Stimulated activated naive B cell treated with anti-CD40 and anti-IgM and Interleukin-4, amounts not matched to agents 10 μg/mL and 1 μg/mL and 100 μg/mL, for 72 hours (primary cell): ENCODE data around the gene LITAFD.

ENCODE experiments used
- ATAC-seq, 2 donors: fragments of 150-1000 bp; cut with Tn5 transposase; replicated peaks; 2 replicates each; pipeline ENCODE4 v1.10.0; 2021; ENCODE audit warnings: moderate library complexity in 1 of 2
- DNase-seq: peaks from one replicate; pipeline ENCODE4 v3.0.0; 2021
- H3K27ac Mint-ChIP-seq: one replicate; pipeline ENCODE4 v1.8.0; 2022; ENCODE audit warnings: mild to moderate bottlenecking, mixed read lengths
- H3K27me3 Mint-ChIP-seq, 2 donors: one replicate each; pipeline ENCODE4 v1.8.0; 2022; ENCODE audit warnings: mixed read lengths in 2 of 2
- H3K36me3 Mint-ChIP-seq, 2 donors: one replicate each; pipeline ENCODE4 v1.8.0; 2022; ENCODE audit warnings: mixed read lengths in 2 of 2, mild to moderate bottlenecking in 1 of 2
- H3K4me1 Mint-ChIP-seq, 2 donors: one replicate each; pipeline ENCODE4 v1.8.0; 2022; ENCODE audit warnings: mixed read lengths in 2 of 2, mild to moderate bottlenecking in 1 of 2
- H3K4me3 Mint-ChIP-seq, 2 donors: one replicate each; pipeline ENCODE4 v1.8.0; 2022; ENCODE audit warnings: mild to moderate bottlenecking in 2 of 2, mixed read lengths in 2 of 2, moderate library complexity in 1 of 2
- H3K9me3 Mint-ChIP-seq, 2 donors: one replicate each; pipeline ENCODE4 v1.8.0; 2022; ENCODE audit warnings: mixed read lengths in 2 of 2, mild to moderate bottlenecking in 1 of 2

Gene LITAFD

DNA sequence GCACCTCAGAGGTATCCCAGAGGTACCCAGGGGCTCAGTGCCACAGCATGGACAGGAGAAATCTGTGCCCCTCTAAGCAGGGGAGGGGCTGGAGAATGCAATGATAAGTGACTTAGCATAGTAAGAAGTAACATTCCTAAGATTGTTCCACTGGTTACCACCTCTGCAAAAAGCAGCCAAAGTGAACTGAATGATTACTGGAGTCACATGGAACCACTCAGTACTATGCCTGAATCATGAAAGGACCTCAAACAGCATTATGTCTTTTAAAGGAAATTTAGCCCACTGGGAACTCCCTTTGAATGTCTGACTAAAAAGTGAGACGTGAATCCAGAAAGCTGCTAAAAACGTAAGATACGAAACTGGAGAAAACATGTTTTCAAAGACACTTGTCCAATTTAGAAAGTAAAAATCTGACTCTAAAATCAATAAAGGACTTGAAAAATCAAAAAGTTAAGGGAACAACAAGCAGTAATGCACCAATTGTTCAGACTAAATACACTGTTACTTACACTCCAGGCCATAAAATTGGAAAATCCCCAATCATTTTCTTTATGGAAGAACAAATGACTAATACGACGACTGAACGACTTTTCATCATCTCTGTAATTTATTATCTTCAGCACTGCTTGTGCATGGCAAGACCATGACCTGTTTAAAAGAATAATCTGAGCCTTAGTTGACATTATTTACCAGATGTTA, 38.6 kb downstream of the LITAFD start:
- H3K4me3 Mint-ChIP-seq = no peak overlapping the region
- peak overlapping the region; percentile 70 for H3K27ac Mint-ChIP-seq

GRCh38 chr16:8921347-8921984, 39.3 kb downstream of the LITAFD start:
- Mint-ChIP-seq H3K9me3 (no peaks in the 10 kb centered on the region), H3K27me3 (no peaks in the 10 kb centered on the region)

More for the DNA sequence above, 38.6 kb downstream of the LITAFD start:
- peaks cover 38 to 58% of the 10 kb centered on the region in 2 donors for H3K36me3 Mint-ChIP-seq
- peak; percentile 10 to 16 for ATAC-seq
- H3K4me1 Mint-ChIP-seq = peaks cover 17 to 64% of the 10 kb centered on the region in 2 donors
- no peaks in the 10 kb centered on the region for H3K9me3 Mint-ChIP-seq
- no peaks in the 10 kb centered on the region for H3K27me3 Mint-ChIP-seq
- DNase-seq = no peak

DNA sequence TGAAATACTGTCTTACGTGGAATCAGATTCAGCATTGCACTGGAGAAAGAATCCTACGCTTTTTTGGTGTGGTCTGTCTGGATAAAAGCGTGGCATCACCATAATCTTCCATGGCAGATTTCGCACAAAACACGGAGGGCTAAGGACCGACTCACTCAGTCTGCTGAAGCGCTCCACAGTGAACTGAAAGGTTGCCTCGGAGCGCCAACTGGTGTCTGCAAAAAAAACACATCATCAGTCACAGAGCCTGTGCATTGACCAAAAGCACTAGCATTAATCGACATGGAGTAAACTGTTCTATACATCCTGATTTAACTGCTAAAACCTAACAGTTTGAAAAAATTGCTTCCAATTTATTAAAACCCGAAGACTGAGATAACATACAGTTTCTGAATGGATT, 41.0 kb downstream of the LITAFD start:
- Mint-ChIP-seq H3K36me3 (peaks cover 33 to 51% of the 10 kb centered on the region in 2 donors), H3K4me1 (peaks cover 19 to 58% of the 10 kb centered on the region in 2 donors), H3K9me3 (no peaks in the 10 kb centered on the region), H3K27ac (no peak overlapping the region), H3K4me3 (no peak overlapping the region), H3K27me3 (no peaks in the 10 kb centered on the region)
- DNase-seq = no peak
- no peak for ATAC-seq

More at GRCh38 chr16:8921347-8921984, 39.3 kb downstream of the LITAFD start:
- Mint-ChIP-seq H3K4me3 (no peak overlapping the region), H3K36me3 (peaks cover 35 to 54% of the 10 kb centered on the region in 2 donors), H3K4me1 (peaks cover 17 to 61% of the 10 kb centered on the region in 2 donors), H3K27ac (peak overlapping the region; percentile 70)
- DNase-seq (no peak), ATAC-seq (peak; percentile 42 to 46)

- Mint-ChIP-seq H3K27ac (peak overlapping the region; percentile 80), H3K9me3 (no peaks in the 10 kb centered on the region), H3K4me3 (no peak overlapping the region), H3K36me3 (peaks cover 34 to 54% of the 10 kb centered on the region in 2 donors), H3K27me3 (no peaks in the 10 kb centered on the region), H3K4me1 (peaks cover 27 to 64% of the 10 kb centered on the region in 2 donors)
- DNase-seq (no peak), ATAC-seq (no peak)
Measured at GRCh38 chr16:8924214-8924613, 42.1 kb downstream of the LITAFD start.

GRCh38 chr16:8925455-8925854, 43.3 kb downstream of the LITAFD start:
- Mint-ChIP-seq H3K4me1 (peaks cover 32 to 66% of the 10 kb centered on the region in 2 donors), H3K27me3 (no peaks in the 10 kb centered on the region), H3K36me3 (peaks cover 35 to 54% of the 10 kb centered on the region in 2 donors), H3K9me3 (no peaks in the 10 kb centered on the region), H3K27ac (peak overlapping the region; percentile 25), H3K4me3 (no peak overlapping the region)
- DNase-seq (no peak), ATAC-seq (no peak)

GRCh38 chr16:8926827-8927226, 44.7 kb downstream of the LITAFD start:
- DNase-seq (no peak), ATAC-seq (no peak)
- no peak overlapping the region for H3K4me3 Mint-ChIP-seq
- peaks cover 36 to 65% of the 10 kb centered on the region in 2 donors for H3K4me1 Mint-ChIP-seq
- H3K27ac Mint-ChIP-seq = peak overlapping the region; percentile 65
- H3K9me3 Mint-ChIP-seq = no peaks in the 10 kb centered on the region
- H3K27me3 Mint-ChIP-seq = no peaks in the 10 kb centered on the region
- peaks cover 31 to 46% of the 10 kb centered on the region in 2 donors for H3K36me3 Mint-ChIP-seq

DNA sequence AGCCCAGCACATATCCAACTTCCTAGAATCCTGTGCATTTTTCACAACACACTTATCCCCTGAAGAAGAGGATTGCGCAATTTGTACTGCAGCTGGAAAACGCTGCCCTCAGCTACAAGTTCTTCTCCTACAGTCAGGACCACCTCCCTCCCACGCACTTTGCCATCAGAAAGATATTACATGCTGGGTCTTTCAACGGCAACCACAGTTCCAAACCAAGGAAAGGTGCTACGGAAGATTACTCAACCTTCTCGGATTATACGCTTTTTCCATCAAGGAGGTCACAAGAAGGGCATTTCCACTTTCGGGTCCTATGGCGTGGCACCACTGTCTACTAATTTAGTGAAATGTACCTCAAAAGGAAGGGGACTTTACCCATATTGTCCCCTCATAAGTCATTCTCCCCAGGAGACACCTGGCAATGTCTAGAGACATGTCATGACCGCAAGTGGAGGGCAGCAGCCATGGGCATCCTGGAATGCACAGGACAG, 46.4 kb downstream of the LITAFD start:
- peak; percentile 31 for DNase-seq
- H3K27ac Mint-ChIP-seq = peak overlapping the region; percentile 90

GRCh38 chr16:8929086-8929748, 47.1 kb downstream of the LITAFD start:
- no peaks in the 10 kb centered on the region for H3K9me3 Mint-ChIP-seq
- H3K4me3 Mint-ChIP-seq = peak overlapping the region; percentile 19 to 46
- ATAC-seq = peak; percentile 63 to 74
- peak; percentile 57 for DNase-seq
- peak overlapping the region; percentile 90 for H3K27ac Mint-ChIP-seq
- H3K27me3 Mint-ChIP-seq = no peaks in the 10 kb centered on the region
- H3K4me1 Mint-ChIP-seq = peaks cover 38 to 74% of the 10 kb centered on the region in 2 donors
- peaks cover 29 to 46% of the 10 kb centered on the region in 2 donors for H3K36me3 Mint-ChIP-seq

More for the DNA sequence above, 46.4 kb downstream of the LITAFD start:
- no peaks in the 10 kb centered on the region for H3K27me3 Mint-ChIP-seq
- peaks cover 29 to 49% of the 10 kb centered on the region in 2 donors for H3K36me3 Mint-ChIP-seq
- H3K4me3 Mint-ChIP-seq = peak overlapping the region; percentile 19 to 46
- H3K9me3 Mint-ChIP-seq = no peaks in the 10 kb centered on the region
- H3K4me1 Mint-ChIP-seq = peaks cover 40 to 74% of the 10 kb centered on the region in 2 donors
- peak; percentile 72 to 82 for ATAC-seq

DNA sequence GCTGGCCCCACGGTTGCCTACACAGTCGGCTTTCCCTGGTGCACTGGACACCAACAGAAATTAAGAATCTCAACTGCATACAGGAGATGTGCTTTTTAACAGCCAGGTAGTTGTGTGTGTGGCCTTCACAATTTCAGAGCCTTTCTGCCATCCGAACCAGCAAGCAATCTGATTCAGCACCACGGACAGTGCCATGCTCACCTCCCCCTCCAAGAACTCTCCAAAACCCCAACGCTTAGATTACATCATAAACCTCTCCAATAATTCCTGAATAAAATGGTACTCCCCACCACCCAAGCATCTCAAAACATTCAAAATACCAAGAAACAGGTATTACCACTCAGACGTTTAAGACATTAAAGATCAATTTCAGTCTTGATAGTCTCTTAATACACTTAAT, 49.7 kb downstream of the LITAFD start:
- DNase-seq (no peak), ATAC-seq (no peak)
- Mint-ChIP-seq H3K4me1 (peaks cover 46 to 79% of the 10 kb centered on the region in 2 donors), H3K4me3 (no peak overlapping the region), H3K9me3 (no peaks in the 10 kb centered on the region), H3K27ac (no peak overlapping the region), H3K27me3 (no peaks in the 10 kb centered on the region), H3K36me3 (peaks cover 24 to 34% of the 10 kb centered on the region in 2 donors)

DNA sequence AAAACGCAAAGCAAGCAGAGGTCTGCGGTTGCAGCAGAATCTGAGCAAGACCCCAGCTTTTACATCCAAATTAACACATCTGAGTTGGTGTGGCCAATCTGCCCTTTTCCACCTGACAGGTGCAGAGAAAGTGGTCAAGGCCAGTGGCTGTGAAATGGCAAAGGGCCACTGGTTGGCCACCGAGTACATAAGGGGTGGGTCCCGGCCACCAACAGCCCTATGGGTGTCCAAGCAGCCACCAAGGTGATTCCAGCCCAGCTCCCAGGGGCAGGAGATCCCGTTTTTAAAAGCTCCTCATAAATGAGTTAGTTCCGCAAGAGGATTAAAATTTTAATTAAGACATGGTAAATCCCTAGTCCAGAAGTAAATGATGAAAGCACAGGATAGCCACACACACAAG, 52.5 kb downstream of the LITAFD start:
- H3K27me3 Mint-ChIP-seq = no peaks in the 10 kb centered on the region
- no peak for DNase-seq
- H3K9me3 Mint-ChIP-seq = no peaks in the 10 kb centered on the region
- H3K4me1 Mint-ChIP-seq = peaks cover 47 to 82% of the 10 kb centered on the region in 2 donors
- ATAC-seq = no peak
- H3K36me3 Mint-ChIP-seq = peaks cover 8 to 13% of the 10 kb centered on the region in 2 donors
- H3K4me3 Mint-ChIP-seq = no peak overlapping the region
- no peak overlapping the region for H3K27ac Mint-ChIP-seq
